HepG2 (cell line): ENCODE data around the gene CHID1. TPM values are rescaled to one million over a fixed set of nuclear protein-coding genes. Genes with fewer than 3 reads are reported as not detected.
A peak's percentile ranks its signal among the peaks of the same experiment; 100 is the strongest.

Experiments
- ATAC-seq: fragments of 200-7000 bp; cut with Tn5 transposase; 3 replicates; pipeline ENCODE4 v1.9.1; 2020; ENCODE audit warnings: mild to moderate bottlenecking, moderate library complexity
- BruUV-seq: library from RNA; stranded (reverse); fragments of 400-500 nt; replicated peaks from 2 replicates; lab custom pipeline; 2021; lab: Mats Ljungman, UMichigan
- CTCF ChIA-PET: fragments of 300-600 bp; formaldehyde crosslinking; extraction: SDS; loops from one replicate; lab custom pipeline; 2021; ENCODE audit warnings: low total read pairs, inconsistent platforms, low intra/inter-chr PET ratio; lab: Yijun Ruan, JAX
- POLR2A ChIA-PET: fragments of 350-600 bp; sonication (Branson Sonifier 250); formaldehyde crosslinking; loops from one replicate; lab custom pipeline; 2020; ENCODE audit warnings: antibody characterized with exemption, inconsistent platforms; lab: Yijun Ruan, JAX
- DNase-seq: peaks from one replicate; pipeline ENCODE4 v3.0.0-alpha.2; 2015; ENCODE audit warnings: low spot score
- FAIRE-seq: peaks from 3 replicates; lab custom pipeline; 2011; peaks lifted over from hg19 to GRCh38; lab: Jason Lieb, UNC
- H2AFZ ChIP-seq: one replicate; pipeline ENCODE4 v1.6.1; 2011; ENCODE audit warnings: low read length, inconsistent platforms
- H3K27ac ChIP-seq: fragments of 300-600 bp; 3 replicates; pipeline ENCODE4 v1.8.0; 2011; ENCODE audit warnings: mixed run types, mild to moderate bottlenecking, mixed read lengths, low read length, inconsistent platforms; ENCODE audit not compliant: insufficient read depth; ENCODE audit errors: extremely low read length
- H3K27me3 ChIP-seq, 2 experiments: fragments of 200-600 bp in 1 of 2; 2 replicates in 1 of 2; 3 replicates in 1 of 2; pipeline versions ENCODE4 v1.6.0 to v1.8.0; 2011; ENCODE audit warnings: low read length in 2 of 2, mild to moderate bottlenecking in 2 of 2, moderate library complexity in 2 of 2, inconsistent platforms in 1 of 2; ENCODE audit not compliant: insufficient read depth in 2 of 2, control insufficient read depth in 1 of 2
- H3K36me3 ChIP-seq, 2 experiments: fragments of 200-600 bp in 1 of 2; replicated peaks in 1 of 2; 2 replicates in 1 of 2; 3 replicates in 1 of 2; pipeline versions ENCODE4 v1.5.1 to v1.8.0; 2011; ENCODE audit warnings: low read length in 2 of 2, inconsistent platforms in 1 of 2; ENCODE audit not compliant: insufficient read depth in 2 of 2, control insufficient read depth in 1 of 2
- H3K4me1 ChIP-seq: 2 replicates; pipeline ENCODE4 v1.5.1; 2012; ENCODE audit warnings: low read length, inconsistent platforms; ENCODE audit not compliant: insufficient read depth
- H3K4me2 ChIP-seq: 2 replicates; pipeline ENCODE4 v1.6.0; 2011; ENCODE audit warnings: low read depth, low read length, inconsistent platforms
- H3K4me3 ChIP-seq, 3 experiments: fragments of 200-600 bp in 1 of 3; sonication (generic), shearing (Covaris generic) in 1 of 3; replicated peaks in 1 of 3; 2 replicates each; pipeline ENCODE4 v1.5.1; 2011 to 2016; ENCODE audit warnings: low read length in 3 of 3, inconsistent platforms in 2 of 3, low read depth in 2 of 3, mild to moderate bottlenecking in 2 of 3, control low read depth in 1 of 3, mixed read lengths in 1 of 3; ENCODE audit not compliant: insufficient read depth in 1 of 3
- H3K79me2 ChIP-seq: one replicate; pipeline ENCODE4 v1.6.1; 2011; ENCODE audit warnings: low read length, inconsistent platforms; ENCODE audit not compliant: insufficient read depth
- H3K9ac ChIP-seq: 2 replicates; pipeline ENCODE4 v1.6.0; 2011; ENCODE audit warnings: mild to moderate bottlenecking, low read depth, low read length, inconsistent platforms; ENCODE audit not compliant: insufficient read depth
- H3K9me3 ChIP-seq: 2 replicates; pipeline ENCODE4 v1.5.1; 2012; ENCODE audit warnings: mild to moderate bottlenecking, low read length
- H4K20me1 ChIP-seq: 2 replicates; pipeline ENCODE4 v1.6.0; 2011; ENCODE audit warnings: inconsistent platforms, mild to moderate bottlenecking, low read length, moderate library complexity; ENCODE audit not compliant: insufficient read depth
- POLR2A ChIP-seq, 2 experiments: IDR thresholded peaks; 2 replicates each; pipeline ENCODE4 v1.6.1; 2011; ENCODE audit warnings: low read depth in 2 of 2, low read length in 2 of 2, mild to moderate bottlenecking in 1 of 2, moderate library complexity in 1 of 2; ENCODE audit not compliant: insufficient read depth in 1 of 2
- REST ChIP-seq, 2 experiments: IDR thresholded peaks; 2 replicates each; pipeline ENCODE4 v1.6.1; 2011 to 2012; ENCODE audit warnings: low read length in 2 of 2, borderline replicate concordance in 1 of 2, low read depth in 1 of 2, mild to moderate bottlenecking in 1 of 2, moderate library complexity in 1 of 2
- ZFP91 ChIP-seq: sonication (generic); formaldehyde crosslinking; IDR thresholded peaks from 2 replicates; pipeline ENCODE4 v1.9.0; 2022; ENCODE audit warnings: missing genetic modification reagents, mild to moderate bottlenecking, borderline replicate concordance
- WGBS: methylation state at CpG from one replicate; pipeline ENCODE4 v1.1.6; 2017; ENCODE audit warnings: low lambda C conversion rate; 5-methylcytosine and 5-hydroxymethylcytosine counted together
- in situ Hi-C: cut with HindIII; loops from 2 replicates; pipeline ENCODE4 v1.10.0; 2017; ENCODE audit warnings: low pct_unique_long_range_greater_than_20kb; ENCODE audit not compliant: extremely low pct_ligation_motif_present
- intact Hi-C: fragments of 100-400 bp; cut with micrococcal nuclease; formaldehyde crosslinking; loops from one replicate; pipeline ENCODE4 v1.10.0; 2022; ENCODE audit not compliant: unreplicated experiment
- polyA plus RNA-seq, 8 experiments: library from polyadenylated mRNA; depleted of rRNA in 3 of 8; stranded (reverse) in 7 of 8; unstranded in 1 of 8; fragments of >200 nt; fragmentation: Illumina TruSeq in 4 of 8; extraction: Trizol in 4 of 8; gene quantifications; 2 replicates each; pipeline versions ENCODE4 v1.2.1 to v1.2.3, GENCODE V29; 2011 to 2016; ENCODE audit warnings: low read depth in 4 of 8, missing spikeins in 1 of 8, mixed read lengths in 1 of 8; ENCODE audit not compliant: insufficient read depth in 1 of 8
- total RNA-seq, 5 experiments: library from RNA; depleted of rRNA; stranded (reverse); fragments of >200 nt; fragmentation: Illumina TruSeq; extraction: Trizol; gene quantifications; 2 replicates each; pipeline ENCODE4 v1.2.3, GENCODE V29; 2016; ENCODE audit warnings: low read depth in 1 of 5

The CHID1 gene
- total and polyA plus RNA-seq, 2 of the 13 experiments (the other 11 are each of a cell fraction or from before 2014, with no cell fraction given) = 65.1 to 93.6 TPM

- no peak overlapping the region for H2AFZ ChIP-seq
- TF ChIP-seq ZFP91 (CRISPR knock-in tag) (no peak), POLR2A (IDR thresholded peaks at IDR 0.05; ENCODE audit: insufficient read depth in 1 of 2, low read depth in 2 of 2, low read length in 2 of 2) (0 out of 4 replicates have a peak, but pooled peaks of 1 of the 2 experiments have one; percentile 24), REST (IDR thresholded peaks at IDR 0.05; ENCODE audit: borderline replicate concordance in 1 of 2, low read depth in 1 of 2, low read length in 2 of 2) (peak in 1 of 2 experiments; percentile 22; a peak in 1 of 4 replicates)
- H3K27me3 ChIP-seq = no peaks in the 10 kb centered on the region
- no peak overlapping the region for H3K27ac ChIP-seq
- FAIRE-seq (no peak), DNase-seq (no peak), ATAC-seq (no peak)
- H3K36me3 ChIP-seq = peaks cover 0 to 1% of the 10 kb centered on the region in 2 experiments; a peak in 2 of 5 replicates
- H3K79me2 ChIP-seq = no peaks in the 10 kb centered on the region
- CTCF ChIA-PET = no interaction called here
- no peak overlapping the region for H3K4me2 ChIP-seq
- WGBS = 91% methylated on average over 18 of the region's 27 CpGs
- in situ Hi-C loops = no loop called here
- H3K4me3 ChIP-seq = no peak overlapping the region
- intact Hi-C loops = no loop called here
- H3K4me1 ChIP-seq = no peaks in the 10 kb centered on the region
- no peaks in the 10 kb centered on the region; the same call in 1 of the 2 replicates for H4K20me1 ChIP-seq
- H3K9ac ChIP-seq = no peak overlapping the region
- H3K9me3 ChIP-seq = no peaks in the 10 kb centered on the region
- BruUV-seq = no TSS peak
- POLR2A ChIA-PET = no interaction called here
Observed at GRCh38 chr11:858053-858761, 52.4 kb downstream of the CHID1 start.
